ENCODE results near the gene SLIT3. TPM values are rescaled to one million over a fixed set of nuclear protein-coding genes. Genes with fewer than 3 reads are reported as not detected.

The SLIT3 gene
- total and polyA plus RNA-seq, 4 donors = 4.6 to 48.5 (median 19.8) TPM

- H3K9me3 ChIP-seq (ENCODE audit: control insufficient read depth in 4 of 4, insufficient read depth in 3 of 4, low read length in 3 of 4) = no peaks in the 10 kb centered on the region
- no peak for TF ChIP-seq CTCF (IDR thresholded peaks at IDR 0.05; ENCODE audit: control extremely low read depth, extremely low read depth)
- no peak overlapping the region for H3K4me3 ChIP-seq
- H3K36me3 ChIP-seq (ENCODE audit: control insufficient read depth in 4 of 4, insufficient read depth in 4 of 4, low read length in 4 of 4) = no peaks in the 10 kb centered on the region
- no peak overlapping the region for H3K9ac ChIP-seq (ENCODE audit: insufficient read depth in 1 of 2, low read length in 2 of 2)
- peaks cover 0 to 17% (median 11%) of the 10 kb centered on the region in 5 donors for H3K4me1 ChIP-seq (ENCODE audit: control insufficient read depth in 5 of 5, insufficient read depth in 5 of 5, low read length in 5 of 5)
- WGBS, 2 donors = 46 to 98% methylated on average over 1 of the region's 1 CpG
- H3K27me3 ChIP-seq (ENCODE audit: control insufficient read depth in 3 of 3, insufficient read depth in 3 of 3, low read length in 2 of 3) = no peaks in the 10 kb centered on the region
- ATAC-seq (ENCODE audit: insufficient read depth, low FRiP score) (no peak), DNase-seq (no peak)
- H3K27ac ChIP-seq (ENCODE audit: low read depth in 1 of 2, low read length in 1 of 2) = no peak overlapping the region
Observed at GRCh38 chr5:169165052-169165451, 135.9 kb downstream of the SLIT3 start.

GRCh38 chr5:169164481-169164925 lies 136.4 kb downstream of the SLIT3 start:
- H3K4me3 ChIP-seq = no peak overlapping the region
- no peaks in the 10 kb centered on the region for H3K27me3 ChIP-seq (ENCODE audit: control insufficient read depth in 3 of 3, insufficient read depth in 3 of 3, low read length in 2 of 3)
- no peak overlapping the region for H3K9ac ChIP-seq (ENCODE audit: insufficient read depth in 1 of 2, low read length in 2 of 2)
- H3K27ac ChIP-seq (ENCODE audit: low read depth in 1 of 2, low read length in 1 of 2) = no peak overlapping the region
- ATAC-seq (ENCODE audit: insufficient read depth, low FRiP score) (no peak), DNase-seq (no peak)
- no peak for TF ChIP-seq CTCF (IDR thresholded peaks at IDR 0.05; ENCODE audit: control extremely low read depth, extremely low read depth)
- WGBS, 2 donors = 62 to 83% methylated on average over 6 of the region's 6 CpGs
- peaks cover 0 to 17% (median 11%) of the 10 kb centered on the region in 5 donors for H3K4me1 ChIP-seq (ENCODE audit: control insufficient read depth in 5 of 5, insufficient read depth in 5 of 5, low read length in 5 of 5)
- no peaks in the 10 kb centered on the region for H3K36me3 ChIP-seq (ENCODE audit: control insufficient read depth in 4 of 4, insufficient read depth in 4 of 4, low read length in 4 of 4)
- no peaks in the 10 kb centered on the region for H3K9me3 ChIP-seq (ENCODE audit: control insufficient read depth in 4 of 4, insufficient read depth in 3 of 4, low read length in 3 of 4)

GRCh38 chr5:169162407-169162806 lies 138.5 kb downstream of the SLIT3 start:
- Histone ChIP-seq H3K27ac (ENCODE audit: low read depth in 1 of 2, low read length in 1 of 2) (no peak overlapping the region), H3K4me3 (no peak overlapping the region), H3K9ac (ENCODE audit: insufficient read depth in 1 of 2, low read length in 2 of 2) (no peak overlapping the region), H3K27me3 (ENCODE audit: control insufficient read depth in 3 of 3, insufficient read depth in 3 of 3, low read length in 2 of 3) (no peaks in the 10 kb centered on the region), H3K4me1 (ENCODE audit: control insufficient read depth in 5 of 5, insufficient read depth in 5 of 5, low read length in 5 of 5) (peaks cover 0 to 17% (median 11%) of the 10 kb centered on the region in 5 donors), H3K9me3 (ENCODE audit: control insufficient read depth in 4 of 4, insufficient read depth in 3 of 4, low read length in 3 of 4) (peaks cover 0 to 3% (median under 1%) of the 10 kb centered on the region in 4 donors), H3K36me3 (ENCODE audit: control insufficient read depth in 4 of 4, insufficient read depth in 4 of 4, low read length in 4 of 4) (no peaks in the 10 kb centered on the region)
- TF ChIP-seq CTCF (IDR thresholded peaks at IDR 0.05; ENCODE audit: control extremely low read depth, extremely low read depth) = no peak
- WGBS, 2 donors = 62 to 74% methylated on average over 3 of the region's 3 CpGs
- no peak for ATAC-seq (ENCODE audit: insufficient read depth, low FRiP score)
- no peak for DNase-seq
